Lower leg skin (tissue), 4 donors: ENCODE data around the gene IGSF10. TPM values are rescaled to one million over a fixed set of nuclear protein-coding genes. Genes with fewer than 3 reads are reported as not detected.

ENCODE experiments used
- DNase-seq, 2 donors: peaks; one replicate each; pipeline ENCODE4 v3.0.0-alpha.2; 2019; ENCODE audit warnings: low spot score in 2 of 2
- H3K4me3 ChIP-seq: fragments of 200-600 bp; sonication (generic); 2 replicates; pipeline ENCODE4 v1.5.1; 2017; ENCODE audit warnings: mild to moderate bottlenecking, low read depth; ENCODE audit not compliant: poor library complexity, severe bottlenecking
- POLR2A ChIP-seq, 2 donors: fragments of 450-650 bp; IDR thresholded peaks; one replicate each; pipeline ENCODE4 v1.6.1; 2016 to 2017; ENCODE audit warnings: antibody characterized with exemption in 2 of 2, mild to moderate bottlenecking in 1 of 2, moderate library complexity in 1 of 2
- WGBS, 2 donors: methylation state at CpG; one replicate each; pipeline ENCODE4 v1.1.5; 2018; 5-methylcytosine and 5-hydroxymethylcytosine counted together
- intact Hi-C: fragments of 100-400 bp; cut with DNase I; formaldehyde crosslinking; loops from one replicate; pipeline ENCODE4 v1.15.0; 2023; ENCODE audit warnings: low total_unique reads
- total RNA-seq, 4 donors: library from RNA; depleted of rRNA; stranded (reverse); fragments of >200 nt; gene quantifications; one replicate each; pipeline ENCODE4 v1.1.0, GENCODE V29; 2016
- TF ChIP-seq, protein P1 (sequence below), 3 donors: fragments of 450-650 bp; IDR thresholded peaks; one replicate each; pipeline ENCODE4 v1.5.1; 2016; ENCODE audit warnings: antibody characterized with exemption in 3 of 3, mild to moderate bottlenecking in 3 of 3, moderate library complexity in 2 of 3

Gene IGSF10
- total RNA-seq, 4 donors from 2014 or later = 0.67 to 3.3 (median 2.1) TPM

DNA sequence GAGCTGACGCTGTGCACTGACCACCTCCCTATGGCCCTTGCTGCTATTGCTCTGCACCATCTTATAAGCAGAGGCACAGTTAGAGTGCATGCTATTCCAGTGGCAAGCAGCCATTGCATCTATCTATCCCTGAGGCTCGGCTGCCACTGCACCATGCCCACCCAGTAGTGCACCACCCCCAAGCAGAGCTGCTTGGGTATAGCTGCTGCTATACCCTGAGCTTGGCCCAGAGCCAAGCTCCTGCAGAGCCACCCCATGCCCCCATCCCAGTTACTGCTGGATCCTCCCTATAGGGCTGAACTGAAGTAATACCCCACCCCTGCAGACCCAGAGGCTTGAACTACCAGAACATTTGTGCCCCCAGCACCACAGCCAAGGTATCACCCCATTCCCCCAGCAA lies 19.6 kb upstream of the IGSF10 start:
- intact Hi-C loops = no loop called here
- TF ChIP-seq, protein P1, sequence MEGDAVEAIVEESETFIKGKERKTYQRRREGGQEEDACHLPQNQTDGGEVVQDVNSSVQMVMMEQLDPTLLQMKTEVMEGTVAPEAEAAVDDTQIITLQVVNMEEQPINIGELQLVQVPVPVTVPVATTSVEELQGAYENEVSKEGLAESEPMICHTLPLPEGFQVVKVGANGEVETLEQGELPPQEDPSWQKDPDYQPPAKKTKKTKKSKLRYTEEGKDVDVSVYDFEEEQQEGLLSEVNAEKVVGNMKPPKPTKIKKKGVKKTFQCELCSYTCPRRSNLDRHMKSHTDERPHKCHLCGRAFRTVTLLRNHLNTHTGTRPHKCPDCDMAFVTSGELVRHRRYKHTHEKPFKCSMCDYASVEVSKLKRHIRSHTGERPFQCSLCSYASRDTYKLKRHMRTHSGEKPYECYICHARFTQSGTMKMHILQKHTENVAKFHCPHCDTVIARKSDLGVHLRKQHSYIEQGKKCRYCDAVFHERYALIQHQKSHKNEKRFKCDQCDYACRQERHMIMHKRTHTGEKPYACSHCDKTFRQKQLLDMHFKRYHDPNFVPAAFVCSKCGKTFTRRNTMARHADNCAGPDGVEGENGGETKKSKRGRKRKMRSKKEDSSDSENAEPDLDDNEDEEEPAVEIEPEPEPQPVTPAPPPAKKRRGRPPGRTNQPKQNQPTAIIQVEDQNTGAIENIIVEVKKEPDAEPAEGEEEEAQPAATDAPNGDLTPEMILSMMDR (IDR thresholded peaks at IDR 0.05) = no peak
- TF ChIP-seq POLR2A (IDR thresholded peaks at IDR 0.05) = no peak
- WGBS, 2 donors = 87 to 94% methylated on average over 2 of the region's 2 CpGs
- DNase-seq = no peak
- H3K4me3 ChIP-seq = no peak overlapping the region

DNA sequence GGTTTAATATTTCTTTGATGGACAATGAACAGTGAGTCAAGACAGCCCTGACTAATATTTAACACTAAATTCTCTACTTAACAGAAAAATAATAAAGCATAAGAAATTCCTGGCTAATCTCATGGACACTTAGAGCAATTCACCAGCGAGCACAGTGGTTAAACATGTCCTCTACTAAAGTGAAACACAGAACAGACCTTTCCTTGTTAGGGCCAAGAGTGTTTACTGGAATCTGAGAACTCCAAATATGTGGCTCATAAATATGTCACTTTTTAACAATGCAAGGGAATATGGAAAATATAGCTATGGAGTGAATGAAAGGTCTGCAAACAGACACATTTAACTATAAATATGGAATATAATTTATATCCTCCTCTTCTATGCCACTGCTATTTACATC lies 18.6 kb upstream of the IGSF10 start:
- intact Hi-C loops = no loop called here
- no peak overlapping the region for H3K4me3 ChIP-seq
- no peak for TF ChIP-seq POLR2A (IDR thresholded peaks at IDR 0.05)
- TF ChIP-seq, protein P1 (IDR thresholded peaks at IDR 0.05) = no peak
- WGBS, 2 donors = 24 to 31% methylated on average over 1 of the region's 1 CpG
- no peak for DNase-seq

DNA sequence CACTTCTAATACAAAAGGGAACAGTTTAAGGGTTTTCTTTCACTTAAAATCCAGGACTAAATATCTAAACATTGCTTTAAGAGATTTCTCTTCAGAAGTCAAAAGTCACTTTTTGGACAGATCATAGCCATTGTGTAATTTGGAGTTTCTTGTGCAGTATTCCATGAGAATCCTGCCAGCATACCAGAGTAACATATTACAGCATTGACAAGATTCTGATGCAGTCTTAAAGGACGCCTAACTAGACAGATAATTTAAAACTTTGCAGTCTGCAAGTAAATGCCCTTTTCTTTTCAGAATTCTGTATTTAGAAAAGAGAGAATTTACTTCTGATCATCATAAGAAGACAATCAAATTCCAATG lies 17.5 kb upstream of the IGSF10 start:
- no peak for DNase-seq
- 43 to 57% methylated on average over 1 of the region's 1 CpG for WGBS, 2 donors
- TF ChIP-seq POLR2A (IDR thresholded peaks at IDR 0.05) = no peak
- TF ChIP-seq, protein P1 (IDR thresholded peaks at IDR 0.05) = no peak
- no peak overlapping the region for H3K4me3 ChIP-seq
- intact Hi-C loops = no loop called here

DNA sequence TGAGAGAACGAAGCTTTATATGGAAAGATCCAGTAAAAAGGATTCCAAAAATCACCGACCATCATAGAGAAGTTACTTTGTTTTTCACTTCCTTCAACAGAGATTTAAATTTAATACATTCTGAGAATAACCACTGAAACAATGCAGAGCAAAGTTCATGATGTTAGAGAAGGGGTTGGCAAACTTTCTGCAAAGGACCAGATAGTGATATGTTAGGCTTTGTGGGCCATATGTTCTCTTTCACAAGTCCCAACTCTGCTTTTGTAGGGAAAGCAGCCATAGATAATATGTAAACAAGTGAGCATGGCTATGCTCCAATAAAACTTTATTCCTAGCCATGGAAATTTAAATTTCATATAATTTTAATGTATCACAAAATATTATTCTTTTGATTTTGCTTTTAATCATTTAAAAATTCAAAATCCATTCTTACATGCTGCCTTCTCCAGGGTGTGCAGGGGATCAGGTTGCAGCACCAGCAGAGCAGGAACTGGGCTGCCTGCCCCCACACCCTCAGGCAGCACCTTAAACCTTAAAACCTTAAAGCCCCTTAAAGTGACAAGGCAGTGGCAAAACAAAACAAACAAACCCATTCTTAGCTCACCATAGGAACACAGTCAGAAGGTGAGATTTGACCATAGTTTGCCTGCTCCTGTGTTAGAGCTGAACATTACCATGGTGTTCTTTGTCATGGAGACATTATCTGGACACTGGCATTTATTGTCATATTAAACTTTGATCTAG lies 16.9 kb upstream of the IGSF10 start:
- no peak for DNase-seq
- 81 to 89% methylated on average over 2 of the region's 2 CpGs for WGBS, 2 donors
- intact Hi-C loops = no loop called here
- TF ChIP-seq POLR2A (IDR thresholded peaks at IDR 0.05) = no peak
- TF ChIP-seq, protein P1 (IDR thresholded peaks at IDR 0.05) = no peak
- H3K4me3 ChIP-seq = no peak overlapping the region

DNA sequence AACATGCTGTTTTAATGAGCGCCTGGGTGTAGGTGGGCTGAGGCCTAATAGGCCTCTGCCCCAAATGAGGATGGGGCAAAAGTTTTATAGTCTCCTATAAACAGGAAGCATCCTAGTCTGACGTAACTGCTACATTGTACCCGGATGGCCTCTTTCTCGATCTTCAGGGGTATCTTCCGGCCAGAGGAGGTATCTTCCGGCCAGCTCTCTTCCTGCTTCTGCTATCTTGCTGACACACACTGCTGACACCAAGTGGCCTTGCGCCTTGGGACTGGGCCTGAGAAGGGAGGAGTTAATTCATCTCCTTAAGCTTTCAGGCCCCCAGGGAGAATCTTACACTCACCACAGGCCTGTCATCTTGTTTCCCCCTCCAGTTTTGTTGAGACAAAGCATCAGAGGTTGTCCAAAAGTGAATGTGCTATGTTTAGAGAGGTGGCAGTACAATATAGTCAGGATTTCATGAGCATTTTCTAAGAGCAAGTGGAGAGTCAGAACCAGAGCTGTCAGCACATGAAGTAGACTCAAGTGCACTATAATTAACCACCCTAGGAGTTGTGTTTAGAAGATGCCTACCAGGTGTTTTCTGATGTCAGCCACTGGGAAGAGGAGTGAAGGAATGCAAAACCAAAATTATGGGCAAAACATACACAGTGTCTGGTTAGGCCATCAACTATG lies 15.6 kb upstream of the IGSF10 start:
- intact Hi-C loops = no loop called here
- 81 to 82% methylated on average over 7 of the region's 7 CpGs for WGBS, 2 donors
- TF ChIP-seq POLR2A (IDR thresholded peaks at IDR 0.05) = no peak
- TF ChIP-seq, protein P1 (IDR thresholded peaks at IDR 0.05) = no peak
- H3K4me3 ChIP-seq = no peak overlapping the region
- no peak for DNase-seq
